HG03521 (cell line): ENCODE data around the gene LINGO3.
"Not testable (repeated sequence)": the region's sequence is repeated elsewhere in the genome, so short reads cannot be mapped to it uniquely, and the experiment has no call there.

Source experiments
- ATAC-seq: cut with Tn5 transposase; IDR thresholded peaks from one replicate; pipeline ENCODE4 v1.9.1; 2021; ENCODE audit warnings: mild to moderate bottlenecking, moderate library complexity; ENCODE audit not compliant: unreplicated experiment

LINGO3 gene, protein sequence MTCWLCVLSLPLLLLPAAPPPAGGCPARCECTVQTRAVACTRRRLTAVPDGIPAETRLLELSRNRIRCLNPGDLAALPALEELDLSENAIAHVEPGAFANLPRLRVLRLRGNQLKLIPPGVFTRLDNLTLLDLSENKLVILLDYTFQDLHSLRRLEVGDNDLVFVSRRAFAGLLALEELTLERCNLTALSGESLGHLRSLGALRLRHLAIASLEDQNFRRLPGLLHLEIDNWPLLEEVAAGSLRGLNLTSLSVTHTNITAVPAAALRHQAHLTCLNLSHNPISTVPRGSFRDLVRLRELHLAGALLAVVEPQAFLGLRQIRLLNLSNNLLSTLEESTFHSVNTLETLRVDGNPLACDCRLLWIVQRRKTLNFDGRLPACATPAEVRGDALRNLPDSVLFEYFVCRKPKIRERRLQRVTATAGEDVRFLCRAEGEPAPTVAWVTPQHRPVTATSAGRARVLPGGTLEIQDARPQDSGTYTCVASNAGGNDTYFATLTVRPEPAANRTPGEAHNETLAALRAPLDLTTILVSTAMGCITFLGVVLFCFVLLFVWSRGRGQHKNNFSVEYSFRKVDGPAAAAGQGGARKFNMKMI

DNA sequence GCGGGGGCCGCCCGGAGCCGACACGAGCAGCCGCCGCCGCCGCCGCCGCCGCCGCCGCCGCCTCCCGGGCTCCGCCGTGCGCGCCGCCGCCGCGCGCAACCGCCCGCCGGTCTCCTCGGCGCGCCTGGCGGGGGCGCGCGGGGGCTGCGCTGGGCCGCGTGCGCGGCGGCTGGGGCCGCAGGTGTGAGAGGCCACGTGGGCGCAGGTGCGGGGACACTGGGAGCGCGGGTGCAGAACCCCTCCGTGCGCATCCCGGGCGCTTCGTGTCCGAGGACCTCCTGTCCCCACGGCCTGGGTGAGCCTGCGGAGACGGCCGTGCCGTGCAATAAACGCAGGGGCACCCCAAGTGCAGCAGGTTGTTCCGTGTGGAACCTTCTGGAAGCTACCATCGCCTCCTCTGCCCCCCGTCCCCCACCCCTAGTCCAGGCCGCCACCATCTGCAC lies at the start of gene LINGO3:
Gene LINGO3, minus strand, starts transcription at position 41 of the 443 bp plus-strand sequence. CDS start 16,378 bp downstream, outside the sequence.
- ATAC-seq = no peak

- no peak for ATAC-seq
These were observed 48.2 kb upstream of the LINGO3 start for GRCh38 chr19:2356036-2356646.

- ATAC-seq = no peak
These were observed 47.4 kb upstream of the LINGO3 start for GRCh38 chr19:2355168-2356035.

DNA sequence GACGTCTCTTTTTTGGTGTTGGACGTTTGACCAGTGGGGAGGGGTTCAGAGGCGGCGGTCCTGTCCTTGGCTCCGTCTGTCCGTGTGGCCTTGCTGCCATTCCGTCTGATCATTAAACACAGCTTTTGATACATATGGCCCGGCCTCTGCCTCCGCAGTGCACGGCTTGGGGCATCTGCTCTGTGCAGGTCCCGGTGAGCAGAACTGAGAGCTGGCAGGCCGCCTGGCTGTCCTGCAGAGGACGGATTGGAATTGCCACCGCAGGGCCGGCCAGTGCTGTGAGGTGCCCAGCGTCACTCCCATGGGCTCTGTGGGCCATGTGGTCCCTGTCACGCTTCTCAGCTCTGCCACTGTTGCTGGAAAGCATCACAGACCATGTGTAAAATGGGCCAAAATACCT lies 46.7 kb upstream of the LINGO3 start:
- ATAC-seq = no peak

- no peak for ATAC-seq
These were observed 46.1 kb upstream of the LINGO3 start for GRCh38 chr19:2353887-2354592.

DNA sequence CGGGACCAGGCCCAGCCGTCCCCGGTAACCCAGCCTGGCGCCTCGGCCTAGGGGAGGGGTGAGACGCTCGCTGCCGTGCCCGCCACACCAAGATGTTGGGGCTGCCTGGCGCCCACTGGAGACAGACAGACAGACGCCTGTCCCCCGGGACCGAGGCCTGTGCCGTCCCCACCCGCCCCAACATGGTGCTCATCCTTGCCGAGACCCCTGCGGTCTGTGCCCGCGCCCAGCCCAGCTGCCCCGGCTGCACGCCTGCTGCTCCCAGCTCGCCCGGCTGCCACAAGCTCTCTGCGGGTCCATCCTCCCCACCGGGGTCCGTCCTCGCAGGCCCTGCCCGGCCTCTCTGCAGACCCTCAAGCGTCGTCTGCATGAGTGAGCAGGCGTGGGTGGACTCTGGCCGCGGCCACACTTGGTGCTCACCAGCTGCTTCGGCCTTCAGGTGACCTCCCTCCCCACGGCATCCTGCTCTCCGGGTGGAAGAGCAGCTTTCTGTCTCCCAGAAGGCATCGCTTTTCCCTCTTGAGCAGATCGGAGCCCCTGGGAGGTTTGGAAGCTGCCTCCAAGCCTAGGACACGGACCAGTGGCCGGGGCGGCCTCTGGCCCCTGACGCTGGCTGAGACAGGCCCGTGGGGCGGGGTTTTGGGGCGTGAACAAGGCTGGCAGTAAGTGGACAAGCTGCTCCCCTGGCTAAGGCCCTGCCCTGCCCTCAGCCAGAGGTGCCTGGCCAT lies 45.4 kb upstream of the LINGO3 start:
- no peak for ATAC-seq

- ATAC-seq = no peak
These were observed 44.2 kb upstream of the LINGO3 start for GRCh38 chr19:2352121-2352520.

- ATAC-seq = no peak
These were observed 43.6 kb upstream of the LINGO3 start for GRCh38 chr19:2351591-2351990.

DNA sequence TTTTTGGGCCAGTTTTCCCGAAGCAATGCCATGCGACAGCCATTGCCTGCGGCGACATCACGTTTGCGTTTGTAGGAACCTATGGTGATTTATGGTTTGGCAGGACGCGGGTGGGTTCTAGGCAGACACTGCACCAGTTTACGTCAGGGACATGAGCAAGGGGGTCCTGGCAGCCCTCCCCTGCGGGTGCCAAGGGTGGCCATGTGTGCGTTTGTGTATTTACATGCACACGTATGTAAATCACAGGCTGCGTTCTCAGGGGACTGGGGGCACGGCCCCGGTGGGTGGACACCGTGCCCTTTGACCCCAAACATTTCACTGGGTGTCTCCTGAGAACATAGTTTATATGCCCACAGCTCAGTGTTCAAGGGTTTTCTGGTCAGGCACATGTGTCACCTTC lies 42.7 kb upstream of the LINGO3 start:
- no peak for ATAC-seq

DNA sequence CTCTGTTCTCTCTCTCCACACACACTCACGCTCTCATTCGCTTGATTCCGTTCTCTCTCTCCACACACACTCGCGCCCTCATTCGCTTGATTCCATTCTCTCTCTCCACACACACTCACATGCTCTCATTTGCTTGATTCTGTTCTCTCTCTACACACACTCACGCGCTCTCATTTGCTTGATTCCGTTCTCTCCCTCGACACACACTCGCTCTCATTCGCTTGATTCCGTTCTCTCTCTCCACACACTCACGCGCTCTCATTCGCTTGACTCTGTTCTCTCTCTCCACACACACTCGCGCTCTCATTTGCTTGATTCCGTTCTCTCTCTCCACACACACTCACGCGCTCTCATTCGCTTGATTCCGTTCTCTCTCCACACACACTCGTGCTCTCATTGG lies 41.9 kb upstream of the LINGO3 start:
- ATAC-seq = not testable (repeated sequence)

DNA sequence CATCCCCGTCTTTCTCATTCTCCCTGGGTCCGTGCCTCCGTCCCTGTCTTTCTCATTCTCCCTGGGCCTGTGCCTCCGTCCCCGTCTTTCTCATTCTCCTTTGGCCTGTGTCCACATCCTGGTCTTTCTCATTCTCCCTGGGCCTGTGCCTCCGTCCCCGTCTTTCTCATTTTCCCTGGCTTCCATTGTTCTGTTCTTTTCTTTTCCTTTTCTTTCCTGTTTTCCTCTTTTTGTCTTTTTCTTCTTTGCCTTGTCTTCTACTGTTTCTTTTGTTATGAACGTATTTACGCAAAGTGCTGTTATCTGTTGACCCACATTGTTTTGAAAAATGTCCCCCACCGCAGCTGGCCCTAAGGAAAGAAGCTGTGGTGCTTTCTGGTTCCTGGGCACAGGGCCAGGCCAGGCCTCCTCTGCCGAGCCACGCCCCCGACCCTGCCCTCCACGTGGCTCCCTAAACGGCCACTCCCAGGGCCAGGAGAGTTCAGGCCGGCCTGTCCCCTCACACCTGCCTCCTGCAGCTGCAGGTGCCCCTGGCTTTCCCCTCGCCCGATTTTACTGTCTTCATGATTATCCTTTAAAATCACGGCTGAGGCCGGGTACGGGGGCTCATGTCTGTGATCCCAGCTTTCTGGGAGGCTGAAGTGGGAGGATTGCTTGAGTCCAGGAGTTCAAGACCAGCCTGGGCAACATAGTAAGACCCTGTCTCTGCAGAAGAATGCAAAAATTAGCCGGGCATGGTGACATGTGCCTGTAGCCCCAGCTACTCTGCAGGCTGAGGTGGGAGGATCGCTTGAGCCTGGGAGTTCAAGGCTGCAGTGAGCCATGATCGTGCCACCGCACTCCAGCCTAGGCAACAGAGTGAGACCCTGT lies 38.1 kb upstream of the LINGO3 start:
- ATAC-seq = no peak

- no peak for ATAC-seq
These were observed 37.1 kb upstream of the LINGO3 start for GRCh38 chr19:2345076-2345475.

DNA sequence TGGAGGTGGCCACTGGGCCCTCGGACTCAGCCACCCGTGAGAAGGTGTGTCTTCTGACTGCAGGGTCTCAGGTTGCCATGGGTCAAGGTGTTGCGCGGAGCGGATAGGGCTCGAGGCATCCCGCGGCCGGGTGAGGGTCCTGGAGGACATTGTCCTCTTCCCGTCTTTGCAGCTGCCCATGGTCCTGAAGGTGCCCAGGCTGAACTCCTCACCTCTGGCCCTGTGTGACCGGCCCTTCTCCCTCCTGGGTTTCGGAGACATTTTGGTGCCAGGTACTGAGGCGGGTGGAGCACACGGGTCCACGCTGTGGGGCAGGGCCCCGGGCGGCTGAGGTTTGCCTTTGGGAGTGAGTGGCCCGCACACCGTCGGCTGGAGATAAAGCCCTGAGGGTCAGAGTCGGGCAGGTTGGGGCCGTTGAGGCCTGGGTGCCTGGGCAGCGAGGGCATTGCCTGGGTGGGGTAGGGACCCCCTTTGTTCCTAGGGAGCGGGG lies 36.5 kb upstream of the LINGO3 start:
- ATAC-seq = no peak

DNA sequence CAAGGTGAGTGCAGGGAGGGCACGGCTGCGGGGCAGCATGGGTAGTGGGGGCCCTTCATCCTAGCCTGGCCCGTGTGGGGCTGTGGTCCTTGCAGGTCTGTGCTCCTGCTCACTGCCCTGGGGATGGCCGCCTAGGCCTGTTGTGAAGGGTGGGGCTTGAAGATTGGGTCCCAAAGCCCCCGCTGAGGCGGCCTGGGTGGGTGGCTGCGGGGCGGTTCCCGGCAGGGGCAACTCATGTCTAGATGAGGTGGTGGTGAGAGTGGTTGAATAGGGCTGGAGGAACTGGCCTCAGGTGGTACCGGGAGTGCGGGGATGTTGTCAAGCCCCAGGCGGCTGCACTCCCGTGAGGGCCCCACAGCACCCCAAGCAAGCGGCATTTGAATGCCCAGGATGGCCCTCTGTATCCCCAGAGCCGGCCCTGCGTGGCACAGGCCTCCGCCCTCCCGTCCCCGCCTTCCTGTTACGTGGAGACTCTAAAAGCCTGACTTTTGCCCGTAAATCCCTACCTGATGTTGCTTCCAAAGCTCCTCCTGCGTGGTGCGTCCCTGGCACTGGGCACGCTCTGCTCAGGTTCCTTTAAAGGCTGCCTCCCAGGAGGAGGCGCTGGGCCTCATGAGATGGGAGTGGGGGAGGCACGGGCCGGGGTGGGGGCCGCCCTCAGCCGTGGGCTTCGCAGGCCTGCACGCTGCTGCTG lies 35.5 kb upstream of the LINGO3 start:
- no peak for ATAC-seq

- no peak for ATAC-seq
These were observed 34.8 kb upstream of the LINGO3 start for GRCh38 chr19:2342656-2343288.

GRCh38 chr19:2341982-2342381 lies 34.0 kb upstream of the LINGO3 start:
- ATAC-seq = no peak

- ATAC-seq = no peak
These were observed 33.3 kb upstream of the LINGO3 start for GRCh38 chr19:2341244-2341751.
